Islet precursor cell (in vitro differentiated cells): ENCODE data around the gene PPM1M.
"Not testable (repeated sequence)": the region's sequence is repeated elsewhere in the genome, so short reads cannot be mapped to it uniquely, and the experiment has no call there.

ENCODE experiments used
- DNase-seq: peaks from one replicate; pipeline ENCODE4 v3.0.0-alpha.2; 2018

The PPM1M gene

GRCh38 chr3:52279596-52279995 is 34.0 kb downstream of the PPM1M start:
- no peak for DNase-seq

GRCh38 chr3:52280050-52280461 is 34.5 kb downstream of the PPM1M start:
- peak; percentile 72 for DNase-seq

- DNase-seq = peak; percentile 79
These were observed 36.6 kb downstream of the PPM1M start for GRCh38 chr3:52281981-52282801.

- DNase-seq = no peak
These were observed 37.7 kb downstream of the PPM1M start for GRCh38 chr3:52283306-52283705.

- DNase-seq = not testable (repeated sequence)
These were observed 38.5 kb downstream of the PPM1M start for GRCh38 chr3:52284051-52284450.

- DNase-seq = no peak
These were observed 41.2 kb downstream of the PPM1M start for GRCh38 chr3:52286777-52287110.

GRCh38 chr3:52288674-52289073 is 43.1 kb downstream of the PPM1M start:
- no peak for DNase-seq

GRCh38 chr3:52289338-52289746 is 43.8 kb downstream of the PPM1M start:
- DNase-seq = peak; percentile 46

GRCh38 chr3:52289747-52290595 is 44.4 kb downstream of the PPM1M start:
- peak; percentile 53 for DNase-seq

- DNase-seq = peak; percentile 35
These were observed 45.3 kb downstream of the PPM1M start for GRCh38 chr3:52290596-52291507.

- DNase-seq = no peak
These were observed 46.1 kb downstream of the PPM1M start for GRCh38 chr3:52291508-52292181.

- no peak for DNase-seq
These were observed 46.9 kb downstream of the PPM1M start for GRCh38 chr3:52292247-52293065.

GRCh38 chr3:52293491-52294319 is 48.1 kb downstream of the PPM1M start:
- DNase-seq = no peak

GRCh38 chr3:52294320-52295150 is 49.0 kb downstream of the PPM1M start:
- no peak for DNase-seq

- DNase-seq = no peak
These were observed 50.2 kb downstream of the PPM1M start for GRCh38 chr3:52295671-52296208.

- no peak for DNase-seq
These were observed 51.9 kb downstream of the PPM1M start for GRCh38 chr3:52297242-52298148.

- no peak for DNase-seq
These were observed 52.9 kb downstream of the PPM1M start for GRCh38 chr3:52298149-52299098.
